NB4 (cell line): Measurements from ENCODE around the gene RBM20.

ENCODE experiments used
- MAX ChIP-seq: IDR thresholded peaks from 2 replicates; pipeline ENCODE4 v1.6.1; 2011; ENCODE audit warnings: low read depth, low read length
- POLR2A ChIP-seq: IDR thresholded peaks from 2 replicates; pipeline ENCODE4 v1.6.1; 2011; ENCODE audit warnings: mild to moderate bottlenecking; ENCODE audit not compliant: insufficient read length; ENCODE audit errors: extremely low read depth
- TF ChIP-seq, protein P1 (sequence below): IDR thresholded peaks from one replicate; pipeline ENCODE4 v1.5.1; 2012; ENCODE audit warnings: low read depth, low read length

DNA sequence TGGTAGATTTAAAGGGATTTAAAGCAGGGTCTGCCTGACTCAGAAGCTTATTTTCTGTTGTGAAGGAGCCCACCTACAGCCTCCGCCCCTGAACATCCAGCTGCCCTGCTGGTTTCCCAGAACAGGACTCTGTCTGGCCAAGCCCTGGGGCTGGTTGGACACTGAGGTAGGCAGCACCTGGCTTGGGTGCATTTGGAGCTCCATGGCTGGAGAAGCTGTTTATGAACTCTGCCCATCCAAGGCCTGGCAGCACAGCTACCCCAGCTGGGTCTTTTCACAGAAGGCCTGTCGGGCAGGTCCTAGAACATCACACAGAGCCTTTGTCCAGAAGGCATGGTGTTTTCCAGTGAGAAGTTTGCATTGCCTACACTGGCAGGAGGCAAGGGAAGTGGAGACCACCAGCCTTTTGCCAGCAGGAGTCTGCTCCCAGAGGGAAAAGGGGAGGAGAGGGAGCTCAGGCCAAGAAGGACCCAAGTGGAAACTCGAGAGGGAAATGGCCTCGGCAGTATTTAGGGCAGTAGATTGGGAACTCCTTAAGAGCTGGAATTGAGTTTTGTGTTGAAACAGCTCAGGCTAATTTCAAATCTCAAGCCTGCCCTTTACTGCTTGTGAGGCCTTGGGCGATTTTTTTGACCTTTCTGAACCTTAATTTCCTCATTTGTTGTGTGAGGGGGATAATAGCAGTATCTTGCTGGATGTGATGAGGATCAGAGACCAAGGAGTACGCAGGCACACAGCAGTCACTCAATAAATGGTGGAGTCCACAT is 215.3 kb downstream of the RBM20 start:
- TF ChIP-seq MAX (no peak), POLR2A (no peak)
- TF ChIP-seq, protein P1, sequence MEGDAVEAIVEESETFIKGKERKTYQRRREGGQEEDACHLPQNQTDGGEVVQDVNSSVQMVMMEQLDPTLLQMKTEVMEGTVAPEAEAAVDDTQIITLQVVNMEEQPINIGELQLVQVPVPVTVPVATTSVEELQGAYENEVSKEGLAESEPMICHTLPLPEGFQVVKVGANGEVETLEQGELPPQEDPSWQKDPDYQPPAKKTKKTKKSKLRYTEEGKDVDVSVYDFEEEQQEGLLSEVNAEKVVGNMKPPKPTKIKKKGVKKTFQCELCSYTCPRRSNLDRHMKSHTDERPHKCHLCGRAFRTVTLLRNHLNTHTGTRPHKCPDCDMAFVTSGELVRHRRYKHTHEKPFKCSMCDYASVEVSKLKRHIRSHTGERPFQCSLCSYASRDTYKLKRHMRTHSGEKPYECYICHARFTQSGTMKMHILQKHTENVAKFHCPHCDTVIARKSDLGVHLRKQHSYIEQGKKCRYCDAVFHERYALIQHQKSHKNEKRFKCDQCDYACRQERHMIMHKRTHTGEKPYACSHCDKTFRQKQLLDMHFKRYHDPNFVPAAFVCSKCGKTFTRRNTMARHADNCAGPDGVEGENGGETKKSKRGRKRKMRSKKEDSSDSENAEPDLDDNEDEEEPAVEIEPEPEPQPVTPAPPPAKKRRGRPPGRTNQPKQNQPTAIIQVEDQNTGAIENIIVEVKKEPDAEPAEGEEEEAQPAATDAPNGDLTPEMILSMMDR: no peak
